ENCODE data around the gene CCL4. TPM values are rescaled to one million over a fixed set of nuclear protein-coding genes. Genes with fewer than 3 reads are reported as not detected.

CCL4 gene
- total and polyA plus RNA-seq, 2 donors from 2014 or later, result 3.9 to 5.1 TPM

GRCh38 chr17:36059406-36059805 is 44.2 kb upstream of the CCL4 start:
- DNase-seq (no peak), FAIRE-seq (no peak)
- Histone ChIP-seq H3K4me3 (ENCODE audit: low read length in 3 of 3) (no peak overlapping the region), H3K4me1 (ENCODE audit: control insufficient read depth in 2 of 3, insufficient read depth in 2 of 3, low read depth in 1 of 3, low read length in 3 of 3) (no peaks in the 10 kb centered on the region), H3K36me3 (ENCODE audit: control insufficient read depth in 2 of 3, insufficient read depth in 3 of 3, low read length in 3 of 3) (no peaks in the 10 kb centered on the region), H3K27me3 (ENCODE audit: control insufficient read depth, insufficient read depth, low read length) (no peaks in the 10 kb centered on the region), H3K9me3 (ENCODE audit: control insufficient read depth in 2 of 3, insufficient read depth in 1 of 3, low read length in 3 of 3) (no peaks in the 10 kb centered on the region), H3K27ac (ENCODE audit: low read depth in 2 of 2, low read length in 2 of 2) (no peak overlapping the region), H3K9ac (ENCODE audit: low read length in 3 of 3) (no peak overlapping the region)
- intact Hi-C loops (cut with DNase I), result no loop called here
- no peak for TF ChIP-seq CTCF (IDR thresholded peaks at IDR 0.05; ENCODE audit: borderline replicate concordance, extremely low read depth, insufficient read depth)

- DNase-seq, result no peak
- Histone ChIP-seq H3K4me1 (ENCODE audit: control insufficient read depth in 2 of 3, insufficient read depth in 2 of 3, low read depth in 1 of 3, low read length in 3 of 3) (no peaks in the 10 kb centered on the region), H3K27me3 (ENCODE audit: control insufficient read depth, insufficient read depth, low read length) (no peaks in the 10 kb centered on the region), H3K9ac (ENCODE audit: low read length in 3 of 3) (no peak overlapping the region), H3K36me3 (ENCODE audit: control insufficient read depth in 2 of 3, insufficient read depth in 3 of 3, low read length in 3 of 3) (no peaks in the 10 kb centered on the region), H3K27ac (ENCODE audit: low read depth in 2 of 2, low read length in 2 of 2) (no peak overlapping the region), H3K9me3 (ENCODE audit: control insufficient read depth in 2 of 3, insufficient read depth in 1 of 3, low read length in 3 of 3) (no peaks in the 10 kb centered on the region), H3K4me3 (ENCODE audit: low read length in 3 of 3) (no peak overlapping the region)
- intact Hi-C loops (cut with DNase I), result no loop called here
- TF ChIP-seq CTCF (IDR thresholded peaks at IDR 0.05; ENCODE audit: borderline replicate concordance, extremely low read depth, insufficient read depth), result no peak
- no peak for FAIRE-seq
Observed at GRCh38 chr17:36060816-36061215, 42.8 kb upstream of the CCL4 start.

- intact Hi-C loops (cut with DNase I), result no loop called here
- no peak for FAIRE-seq
- Histone ChIP-seq H3K9ac (ENCODE audit: low read length in 3 of 3) (no peak within 1 kb of the TSS), H3K36me3 (ENCODE audit: control insufficient read depth in 2 of 3, insufficient read depth in 3 of 3, low read length in 3 of 3) (no peaks in the 10 kb centered on the region), H3K4me3 (ENCODE audit: low read length in 3 of 3) (no peak within 1 kb of the TSS), H3K9me3 (ENCODE audit: control insufficient read depth in 2 of 3, insufficient read depth in 1 of 3, low read length in 3 of 3) (no peaks in the 10 kb centered on the region), H3K4me1 (ENCODE audit: control insufficient read depth in 2 of 3, insufficient read depth in 2 of 3, low read depth in 1 of 3, low read length in 3 of 3) (no peaks in the 10 kb centered on the region), H3K27me3 (ENCODE audit: control insufficient read depth, insufficient read depth, low read length) (no peaks in the 10 kb centered on the region), H3K27ac (ENCODE audit: low read depth in 2 of 2, low read length in 2 of 2) (no peak within 1 kb of the TSS)
- DNase-seq, result no peak
- TF ChIP-seq CTCF (IDR thresholded peaks at IDR 0.05; ENCODE audit: borderline replicate concordance, extremely low read depth, insufficient read depth), result no peak
Observed at GRCh38 chr17:36063786-36064541, 39.7 kb upstream of the CCL4 start, which contains the start of gene CCL18. CCL18 (plus strand) TSS chr17:36064272; CDS start chr17:36064343, 71 bp downstream.
